Sigmoid colon (tissue), 7 donors: Measurements from ENCODE around the gene INTS15. TPM values are rescaled to one million over a fixed set of nuclear protein-coding genes. Genes with fewer than 3 reads are reported as not detected.

Experiments used
- DNase-seq: peaks from one replicate; pipeline ENCODE4 v3.0.0-alpha.2; 2019
- H3K27ac ChIP-seq, 4 donors: fragments of 200-600 bp; sonication (generic); one replicate each; pipeline ENCODE4 v1.5.1; 2016 to 2019; ENCODE audit warnings: mild to moderate bottlenecking in 1 of 4
- H3K27me3 ChIP-seq, 3 donors: fragments of 200-600 bp; sonication (generic); one replicate each; pipeline ENCODE4 v1.5.1; 2019; ENCODE audit warnings: mild to moderate bottlenecking in 1 of 3
- H3K36me3 ChIP-seq, 4 donors: fragments of 200-600 bp; sonication (generic); one replicate each; pipeline ENCODE4 v1.5.1; 2016 to 2019
- H3K4me1 ChIP-seq, 4 donors: fragments of 200-600 bp; sonication (generic); one replicate each; pipeline ENCODE4 v1.5.1; 2017 to 2019
- H3K4me3 ChIP-seq, 4 donors: fragments of 200-600 bp; sonication (generic); one replicate each; pipeline ENCODE4 v1.5.1; 2017 to 2019; ENCODE audit warnings: mild to moderate bottlenecking in 2 of 4, moderate library complexity in 1 of 4
- H3K9me3 ChIP-seq, 4 donors: fragments of 200-600 bp in 3 of 4; sonication (generic) in 3 of 4; one replicate each; pipeline versions ENCODE4 v1.5.1 to v1.6.1; 2013 to 2019
- EP300 ChIP-seq, 4 donors: sonication (generic); formaldehyde crosslinking; IDR thresholded peaks; one replicate each; pipeline ENCODE4 v1.6.1; 2017; ENCODE audit warnings: antibody characterized with exemption in 4 of 4
- POLR2A ChIP-seq, 2 donors: fragments of 450-650 bp; IDR thresholded peaks; one replicate each; pipeline ENCODE4 v1.6.1; 2016; ENCODE audit warnings: antibody characterized with exemption in 2 of 2, mild to moderate bottlenecking in 2 of 2, moderate library complexity in 2 of 2
- POLR2AphosphoS5 ChIP-seq, 4 donors: sonication (generic); formaldehyde crosslinking; IDR thresholded peaks; one replicate each; pipeline ENCODE4 v1.6.1; 2017; ENCODE audit warnings: antibody characterized with exemption in 4 of 4
- WGBS, 2 donors: extraction: QIAGEN DNeasy Blood & Tissue Kit; methylation state at CpG; one replicate each; pipeline ENCODE4 v1.1.7; 2013; 5-methylcytosine and 5-hydroxymethylcytosine counted together
- intact Hi-C: fragments of 100-400 bp; cut with DNase I; formaldehyde crosslinking; loops from one replicate; pipeline ENCODE4 v1.15.1; 2023
- polyA plus RNA-seq, 3 donors: library from polyadenylated mRNA; stranded (reverse); fragments of 200-250 nt; gene quantifications; one replicate each; pipeline ENCODE4 v1.2.3, GENCODE V29; 2013
- total RNA-seq, 4 donors: library from RNA; depleted of rRNA; stranded (reverse); fragments of >200 nt; gene quantifications; one replicate each; pipeline ENCODE4 v1.1.0, GENCODE V29; 2016
- TF ChIP-seq, protein P1 (sequence below), 4 experiments: fragments of 450-650 bp in 3 of 4; fragments of 200-600 bp in 1 of 4; IDR thresholded peaks; one replicate each; pipeline ENCODE4 v1.5.1; 2016 to 2019; ENCODE audit warnings: antibody characterized with exemption in 4 of 4, mild to moderate bottlenecking in 3 of 4, moderate library complexity in 2 of 4
- donor health status: healthy with polysubstance abuse.
- donor health status: Bipolar disorder and iron deficiency.
- donor health status: healthy.

INTS15 gene
- total and polyA plus RNA-seq, 7 donors, result 10.4 to 30.2 (median 18.1) TPM

DNA sequence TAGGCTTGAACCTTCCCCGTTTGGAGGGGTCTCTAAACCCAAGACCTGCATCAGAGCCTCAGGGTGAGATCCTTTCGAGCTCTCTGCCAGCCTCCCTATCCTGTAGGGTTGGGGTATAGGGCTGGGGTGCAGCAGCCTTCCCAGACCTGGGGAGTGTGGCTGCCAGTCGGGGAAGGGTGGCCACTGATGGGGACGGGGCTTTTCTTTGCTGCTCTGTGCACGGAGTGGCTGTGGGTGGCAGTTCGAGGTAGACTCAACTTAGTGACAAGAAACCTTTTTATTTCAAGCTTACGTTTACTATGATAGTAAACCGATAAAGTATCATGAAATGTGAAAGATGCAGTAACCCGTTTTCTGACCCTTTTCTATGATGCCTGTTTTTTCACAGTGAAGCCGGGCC is 60.3 kb downstream of the INTS15 start:
- no peak overlapping the region for H3K27ac ChIP-seq
- H3K27me3 ChIP-seq, result no peaks in the 10 kb centered on the region
- intact Hi-C loops, result no loop called here
- peaks cover 11 to 93% (median 40%) of the 10 kb centered on the region in 4 donors for H3K36me3 ChIP-seq
- TF ChIP-seq EP300 (IDR thresholded peaks at IDR 0.05), result no peak
- TF ChIP-seq POLR2A (IDR thresholded peaks at IDR 0.05), result no peak
- TF ChIP-seq, protein P1, sequence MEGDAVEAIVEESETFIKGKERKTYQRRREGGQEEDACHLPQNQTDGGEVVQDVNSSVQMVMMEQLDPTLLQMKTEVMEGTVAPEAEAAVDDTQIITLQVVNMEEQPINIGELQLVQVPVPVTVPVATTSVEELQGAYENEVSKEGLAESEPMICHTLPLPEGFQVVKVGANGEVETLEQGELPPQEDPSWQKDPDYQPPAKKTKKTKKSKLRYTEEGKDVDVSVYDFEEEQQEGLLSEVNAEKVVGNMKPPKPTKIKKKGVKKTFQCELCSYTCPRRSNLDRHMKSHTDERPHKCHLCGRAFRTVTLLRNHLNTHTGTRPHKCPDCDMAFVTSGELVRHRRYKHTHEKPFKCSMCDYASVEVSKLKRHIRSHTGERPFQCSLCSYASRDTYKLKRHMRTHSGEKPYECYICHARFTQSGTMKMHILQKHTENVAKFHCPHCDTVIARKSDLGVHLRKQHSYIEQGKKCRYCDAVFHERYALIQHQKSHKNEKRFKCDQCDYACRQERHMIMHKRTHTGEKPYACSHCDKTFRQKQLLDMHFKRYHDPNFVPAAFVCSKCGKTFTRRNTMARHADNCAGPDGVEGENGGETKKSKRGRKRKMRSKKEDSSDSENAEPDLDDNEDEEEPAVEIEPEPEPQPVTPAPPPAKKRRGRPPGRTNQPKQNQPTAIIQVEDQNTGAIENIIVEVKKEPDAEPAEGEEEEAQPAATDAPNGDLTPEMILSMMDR (IDR thresholded peaks at IDR 0.05), result no peak
- no peak for TF ChIP-seq POLR2AphosphoS5 (IDR thresholded peaks at IDR 0.05)
- no peak overlapping the region for H3K4me3 ChIP-seq
- H3K9me3 ChIP-seq, result no peaks in the 10 kb centered on the region
- no peaks in the 10 kb centered on the region for H3K4me1 ChIP-seq
- DNase-seq, result peak; percentile 46
- WGBS, 2 donors, result 96 to 97% methylated on average over 10 of the region's 10 CpGs

DNA sequence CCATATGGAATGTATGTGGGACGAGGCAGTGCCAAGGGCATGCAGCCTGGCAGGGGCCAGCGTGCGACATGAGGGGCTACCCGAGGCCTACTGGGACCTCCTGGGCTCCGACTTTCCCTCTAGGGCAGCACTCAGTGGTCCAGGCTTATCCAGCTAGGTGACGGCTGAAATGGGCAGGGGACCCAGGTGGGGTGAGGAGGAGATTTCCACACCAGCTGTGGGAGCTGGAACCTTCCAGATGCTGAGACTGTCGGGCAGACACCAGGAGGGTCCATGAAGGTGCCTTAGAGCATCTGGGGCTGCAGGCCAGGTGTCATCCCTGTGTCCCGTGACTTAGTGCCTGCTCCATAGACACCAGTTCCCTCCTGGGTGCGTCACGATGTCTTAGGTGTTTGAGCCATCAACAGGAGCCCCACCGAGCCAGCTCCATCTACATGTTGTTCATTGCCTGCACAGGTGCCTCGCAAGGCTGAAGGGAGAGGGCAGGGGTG is 60.7 kb downstream of the INTS15 start:
- WGBS, 2 donors, result 98% methylated on average over 12 of the region's 12 CpGs
- no peaks in the 10 kb centered on the region for H3K4me1 ChIP-seq
- no peaks in the 10 kb centered on the region for H3K27me3 ChIP-seq
- peaks cover 11 to 93% (median 40%) of the 10 kb centered on the region in 4 donors for H3K36me3 ChIP-seq
- TF ChIP-seq EP300 (IDR thresholded peaks at IDR 0.05) (no peak), POLR2A (IDR thresholded peaks at IDR 0.05) (no peak), POLR2AphosphoS5 (IDR thresholded peaks at IDR 0.05) (no peak)
- TF ChIP-seq, protein P1 (IDR thresholded peaks at IDR 0.05), result no peak
- no peaks in the 10 kb centered on the region for H3K9me3 ChIP-seq
- no peak overlapping the region for H3K27ac ChIP-seq
- peak; percentile 59 for DNase-seq
- intact Hi-C loops, result no loop called here
- H3K4me3 ChIP-seq, result no peak overlapping the region

DNA sequence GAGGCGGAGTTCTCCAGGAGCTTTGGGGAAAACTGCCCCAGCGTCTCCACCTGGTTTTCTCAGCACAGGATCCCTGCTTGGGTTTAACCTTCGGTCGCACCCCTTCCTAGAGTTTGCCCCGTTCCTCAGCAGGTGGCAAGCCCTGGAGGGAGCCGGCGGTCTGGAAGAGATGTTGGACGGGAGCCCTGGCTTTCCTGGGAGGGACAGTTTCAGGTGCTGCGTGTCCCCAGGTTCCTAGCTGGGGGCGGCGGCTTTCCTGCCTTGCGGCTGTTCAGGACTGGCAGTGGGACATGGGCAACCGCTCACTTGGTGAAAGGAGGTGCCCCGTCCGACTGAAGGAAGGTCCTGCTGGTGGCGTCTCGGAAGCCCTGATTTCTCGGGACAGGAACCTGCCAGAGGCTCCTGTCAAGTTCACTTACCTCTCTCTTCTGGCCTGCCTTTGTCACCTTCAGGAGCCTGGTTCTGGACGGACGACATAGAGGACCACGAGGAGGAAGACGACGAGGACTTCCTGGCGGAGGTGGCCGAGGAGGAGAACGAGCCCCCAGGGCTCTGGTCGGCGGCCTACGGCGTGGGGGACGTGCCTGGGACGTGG is 62.1 kb downstream of the INTS15 start:
- H3K27me3 ChIP-seq, result no peaks in the 10 kb centered on the region
- H3K36me3 ChIP-seq, result peaks cover 11 to 80% (median 40%) of the 10 kb centered on the region in 4 donors
- TF ChIP-seq POLR2AphosphoS5 (IDR thresholded peaks at IDR 0.05), result no peak
- TF ChIP-seq, protein P1 (IDR thresholded peaks at IDR 0.05), result no peak
- TF ChIP-seq POLR2A (IDR thresholded peaks at IDR 0.05), result no peak
- TF ChIP-seq EP300 (IDR thresholded peaks at IDR 0.05), result no peak
- DNase-seq, result peak; percentile 60
- H3K9me3 ChIP-seq, result no peaks in the 10 kb centered on the region
- 98% methylated on average over 32 of the region's 32 CpGs for WGBS, 2 donors
- intact Hi-C loops, result no loop called here
- H3K4me3 ChIP-seq, result no peak overlapping the region
- no peaks in the 10 kb centered on the region for H3K4me1 ChIP-seq
- H3K27ac ChIP-seq, result no peak overlapping the region

DNA sequence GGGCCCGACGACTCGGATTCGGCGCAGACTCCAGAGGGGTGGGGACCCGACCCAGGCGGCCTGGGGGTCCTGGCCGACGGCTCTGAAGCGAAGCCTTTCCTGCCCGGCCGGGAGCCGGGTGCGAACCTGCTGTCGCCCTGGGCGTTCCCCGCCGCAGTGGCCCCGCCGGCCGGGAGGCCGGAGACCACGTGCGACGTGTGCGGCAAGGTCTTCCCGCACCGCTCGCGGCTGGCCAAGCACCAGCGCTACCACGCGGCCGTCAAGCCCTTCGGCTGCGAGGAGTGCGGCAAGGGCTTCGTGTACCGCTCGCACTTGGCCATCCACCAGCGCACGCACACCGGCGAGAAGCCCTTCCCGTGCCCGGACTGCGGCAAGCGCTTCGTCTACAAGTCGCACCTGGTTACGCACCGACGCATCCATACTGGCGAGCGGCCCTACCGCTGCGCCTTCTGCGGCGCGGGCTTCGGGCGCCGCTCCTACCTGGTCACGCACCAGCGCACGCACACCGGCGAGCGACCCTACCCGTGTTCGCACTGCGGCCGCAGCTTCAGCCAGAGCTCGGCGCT is 62.7 kb downstream of the INTS15 start:
- H3K27ac ChIP-seq, result no peak overlapping the region
- intact Hi-C loops, result no loop called here
- 98% methylated on average over 75 of the region's 75 CpGs for WGBS, 2 donors
- H3K4me3 ChIP-seq, result no peak overlapping the region
- no peak for TF ChIP-seq POLR2AphosphoS5 (IDR thresholded peaks at IDR 0.05)
- no peaks in the 10 kb centered on the region for H3K27me3 ChIP-seq
- peak; percentile 48 for DNase-seq
- H3K9me3 ChIP-seq, result no peaks in the 10 kb centered on the region
- peaks cover 11 to 74% (median 38%) of the 10 kb centered on the region in 4 donors for H3K36me3 ChIP-seq
- no peaks in the 10 kb centered on the region for H3K4me1 ChIP-seq

DNA sequence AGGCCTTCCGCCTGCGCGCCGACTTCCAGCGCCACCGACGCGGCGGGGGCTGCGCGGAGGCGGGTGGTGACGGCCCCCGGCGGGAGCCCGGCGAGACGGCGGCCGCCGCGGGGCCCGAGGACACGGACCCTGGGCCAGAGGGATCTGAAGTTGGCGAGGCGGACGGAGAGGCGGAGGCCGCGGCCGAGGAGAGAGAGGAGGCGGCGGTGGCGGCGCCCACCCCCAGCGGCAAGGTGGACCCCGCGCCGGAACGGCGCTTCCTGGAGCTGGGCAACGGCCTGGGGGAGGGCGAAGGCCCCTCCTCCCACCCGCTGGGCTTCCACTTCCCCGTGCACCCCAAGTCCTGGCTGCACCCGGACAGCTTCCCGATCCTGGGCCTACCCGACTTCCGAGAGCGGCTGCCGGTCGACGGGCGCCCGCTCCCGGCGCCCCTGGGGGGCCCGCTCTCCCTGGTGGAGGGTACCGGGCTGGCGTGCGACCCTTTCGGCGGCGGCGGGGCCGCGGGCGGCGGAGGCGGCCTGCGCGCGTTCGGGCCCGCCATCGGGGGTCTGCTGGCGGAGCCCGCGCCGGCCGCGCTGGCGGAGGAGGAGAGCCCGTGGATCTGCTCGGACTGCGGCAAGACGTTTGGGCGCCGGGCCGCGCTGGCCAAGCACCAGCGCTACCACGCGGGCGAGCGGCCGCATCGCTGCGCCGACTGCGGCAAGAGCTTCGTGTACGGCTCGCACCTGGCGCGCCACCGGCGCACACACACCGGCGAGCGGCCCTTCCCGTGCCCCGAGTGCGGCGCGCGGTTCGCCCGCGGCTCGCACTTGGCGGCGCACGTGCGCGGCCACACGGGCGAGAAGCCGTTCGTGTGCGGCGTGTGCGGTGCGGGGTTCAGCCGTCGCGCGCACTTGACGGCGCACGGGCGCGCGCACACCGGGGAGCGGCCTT is 63.5 kb downstream of the INTS15 start:
- Histone ChIP-seq H3K4me1 (no peaks in the 10 kb centered on the region), H3K4me3 (no peak overlapping the region), H3K36me3 (peaks cover 11 to 68% (median 35%) of the 10 kb centered on the region in 4 donors), H3K9me3 (no peaks in the 10 kb centered on the region), H3K27ac (no peak overlapping the region), H3K27me3 (no peaks in the 10 kb centered on the region)
- intact Hi-C loops, result no loop called here
- TF ChIP-seq POLR2A (IDR thresholded peaks at IDR 0.05) (no peak), POLR2AphosphoS5 (IDR thresholded peaks at IDR 0.05) (no peak), EP300 (IDR thresholded peaks at IDR 0.05) (no peak)
- TF ChIP-seq, protein P1 (IDR thresholded peaks at IDR 0.05), result no peak
- DNase-seq, result peak; percentile 40
- 96 to 98% methylated on average over 146 of the region's 146 CpGs for WGBS, 2 donors
